PC-3 (cell line): Measurements from ENCODE around the gene TRIOBP. TPM values are rescaled to one million over a fixed set of nuclear protein-coding genes. Genes with fewer than 3 reads are reported as not detected.

Experiments
- ATAC-seq: fragments of 200-7000 bp; cut with Tn5 transposase; 2 replicates; pipeline ENCODE4 v1.9.1; 2020; ENCODE audit warnings: mild to moderate bottlenecking, moderate library complexity
- BruUV-seq: library from RNA; stranded (reverse); fragments of 400-500 nt; replicated peaks from 2 replicates; lab custom pipeline; 2021; lab: Mats Ljungman, UMichigan
- CTCF ChIA-PET: fragments of 300-600 bp; sonication (Branson Sonifier 250); formaldehyde crosslinking; loops from one replicate; lab custom pipeline; 2022; ENCODE audit warnings: antibody characterized with exemption; lab: Charles Lee
- POLR2A ChIA-PET: fragments of 300-600 bp; sonication (Branson Sonifier 250); formaldehyde crosslinking; loops from one replicate; lab custom pipeline; 2022; ENCODE audit warnings: antibody characterized with exemption; ENCODE audit not compliant: unreplicated experiment; lab: Charles Lee
- DNase-seq: peaks from one replicate; pipeline ENCODE4 v3.0.0-alpha.2; 2015
- H2AFZ ChIP-seq: fragments of 300-600 bp; sonication (generic); 2 replicates; pipeline ENCODE4 v1.6.0; 2016; ENCODE audit warnings: antibody characterized with exemption, low read length
- H3F3A ChIP-seq: fragments of 300-600 bp; sonication (generic); one replicate; pipeline ENCODE4 v1.6.0; 2017; ENCODE audit warnings: antibody characterized with exemption, low read length, control low read depth, mild to moderate bottlenecking; ENCODE audit not compliant: unreplicated experiment
- H3K27ac ChIP-seq: fragments of 300-600 bp; sonication (generic); 2 replicates; pipeline ENCODE4 v1.5.1; 2016; ENCODE audit warnings: mild to moderate bottlenecking, low read length
- H3K27me3 ChIP-seq: fragments of 300-600 bp; sonication (generic); 2 replicates; pipeline ENCODE4 v1.6.1; 2016; ENCODE audit warnings: low read length, mixed read lengths
- H3K36me3 ChIP-seq: fragments of 300-600 bp; sonication (generic); 2 replicates; pipeline ENCODE4 v1.6.1; 2016; ENCODE audit warnings: low read depth, mixed run types, low read length, mixed read lengths
- H3K4me1 ChIP-seq: fragments of 300-600 bp; sonication (generic); 2 replicates; pipeline ENCODE4 v1.5.1; 2016; ENCODE audit warnings: low read length; ENCODE audit not compliant: insufficient read depth
- H3K4me2 ChIP-seq: fragments of 300-600 bp; sonication (generic); 2 replicates; pipeline ENCODE4 v1.6.0; 2016; ENCODE audit warnings: low read length
- H3K4me3 ChIP-seq: fragments of 300-600 bp; sonication (generic); 2 replicates; pipeline ENCODE4 v1.5.1; 2016; ENCODE audit warnings: mild to moderate bottlenecking, low read length, mixed read lengths
- H3K79me2 ChIP-seq: fragments of 300-600 bp; sonication (generic); 2 replicates; pipeline ENCODE4 v1.6.1; 2017; ENCODE audit warnings: low read length, mixed read lengths
- H3K9ac ChIP-seq: fragments of 300-600 bp; sonication (generic); 2 replicates; pipeline ENCODE4 v1.6.0; 2016; ENCODE audit warnings: mild to moderate bottlenecking, low read length
- H3K9me2 ChIP-seq: fragments of 300-600 bp; sonication (generic); replicated peaks from 2 replicates; pipeline ENCODE4 v1.6.1; 2016; ENCODE audit warnings: mixed run types, low read length, mixed read lengths
- H3K9me3 ChIP-seq: fragments of 300-600 bp; sonication (generic); 2 replicates; pipeline ENCODE4 v1.6.1; 2016; ENCODE audit warnings: low read length, mixed read lengths
- H4K20me1 ChIP-seq: fragments of 300-600 bp; sonication (generic); 2 replicates; pipeline ENCODE4 v1.6.1; 2016; ENCODE audit warnings: low read length, mixed read lengths
- CTCF ChIP-seq: fragments of 300-600 bp; sonication (generic); conservative IDR thresholded peaks from 2 replicates; pipeline ENCODE4 v1.5.1; 2017; ENCODE audit warnings: antibody characterized with exemption, low read depth, mild to moderate bottlenecking, low read length
- EZH2 ChIP-seq: fragments of 300-600 bp; sonication (generic); IDR thresholded peaks from one replicate; pipeline ENCODE4 v1.6.1; 2017; ENCODE audit warnings: antibody characterized with exemption, mild to moderate bottlenecking, low read length; ENCODE audit not compliant: unreplicated experiment
- EZH2phosphoT487 ChIP-seq: fragments of 300-600 bp; sonication (generic); IDR thresholded peaks from 2 replicates; pipeline ENCODE4 v1.6.1; 2018; ENCODE audit warnings: mild to moderate bottlenecking, antibody characterized with exemption, low read length, borderline replicate concordance
- intact Hi-C: fragments of 100-400 bp; cut with micrococcal nuclease; formaldehyde crosslinking; loops from 2 replicates; pipeline ENCODE4 v1.9.0; 2023
- total RNA-seq: library from RNA; depleted of rRNA; stranded (reverse); fragments of >200 nt; gene quantifications from 2 replicates; pipeline ENCODE4 v1.2.3, GENCODE V29; 2014

The TRIOBP gene
- total RNA-seq, 1 experiment from 2014 or later, result 64.5 TPM

- Histone ChIP-seq H3F3A (peaks cover 3% of the 10 kb centered on the region), H3K4me3 (no peak overlapping the region), H3K9me2 (no peaks in the 10 kb centered on the region), H3K4me1 (peaks cover 12% of the 10 kb centered on the region), H2AFZ (no peak overlapping the region), H3K9me3 (no peaks in the 10 kb centered on the region), H3K27ac (no peak overlapping the region), H4K20me1 (peaks cover 6% of the 10 kb centered on the region; the same call in 1 of the 2 replicates), H3K79me2 (peaks cover 17% of the 10 kb centered on the region), H3K27me3 (no peaks in the 10 kb centered on the region), H3K36me3 (peaks cover 5% of the 10 kb centered on the region; the same call in 1 of the 2 replicates), H3K4me2 (no peak overlapping the region), H3K9ac (no peak overlapping the region)
- ATAC-seq (peak; percentile 42), DNase-seq (peak; percentile 74)
- ChIA-PET POLR2A (no interaction called here), CTCF (interaction anchor here (0.6 to 2.0 kb wide), 3 partner anchors 21 to 39 kb away, joined by 3 to 15 read pairs (median 6); partner anchors contain the start of gene PDXP)
- intact Hi-C loops, result loop anchor here (2.0 to 10.0 kb wide), 2 partner anchors 39 to 123 kb away; partner anchors contain the start of gene GCAT
- peak; percentile 82 for TF ChIP-seq CTCF
- no peak for TF ChIP-seq EZH2phosphoT487
- no peak for TF ChIP-seq EZH2
- no TSS peak for BruUV-seq
Measured at GRCh38 chr22:37681556-37682049, 15.2 kb upstream of the TRIOBP start.

- CTCF ChIA-PET, result no interaction called here
- Histone ChIP-seq H3F3A (no peaks in the 10 kb centered on the region), H3K4me3 (no peak overlapping the region), H3K9me3 (no peaks in the 10 kb centered on the region), H3K4me1 (peaks cover 20% of the 10 kb centered on the region), H3K27ac (no peak overlapping the region), H3K36me3 (peaks cover 3% of the 10 kb centered on the region; the same call in 1 of the 2 replicates), H4K20me1 (no peaks in the 10 kb centered on the region), H3K9me2 (no peaks in the 10 kb centered on the region), H2AFZ (no peak overlapping the region), H3K4me2 (no peak overlapping the region), H3K9ac (no peak overlapping the region), H3K27me3 (no peaks in the 10 kb centered on the region), H3K79me2 (peaks cover 21% of the 10 kb centered on the region)
- no peak for ATAC-seq
- no TSS peak for BruUV-seq
- POLR2A ChIA-PET, result no interaction called here
- no peak for TF ChIP-seq EZH2
- no peak for TF ChIP-seq EZH2phosphoT487
- no peak for TF ChIP-seq CTCF
- DNase-seq, result no peak
- intact Hi-C loops, result loop anchor here (10.0 kb wide), 1 partner anchor 120 kb away; the partner anchor contains the start of gene GCAT
Measured at GRCh38 chr22:37684803-37685615, 11.8 kb upstream of the TRIOBP start.
